Colonic mucosa (tissue), 4 donors: ENCODE measurements around the gene CRELD2. TPM values are rescaled to one million over a fixed set of nuclear protein-coding genes. Genes with fewer than 3 reads are reported as not detected.
A peak's percentile ranks its signal among the peaks of the same experiment; 100 is the strongest.

ENCODE experiments used
- DNase-seq: peaks from one replicate; pipeline ENCODE4 v3.0.0-alpha.2; 2020
- H3K27ac ChIP-seq: fragments of 200-600 bp; one replicate; pipeline ENCODE4 v1.8.0; 2021
- H3K27me3 ChIP-seq: fragments of 200-600 bp; one replicate; pipeline ENCODE4 v1.8.0; 2021
- H3K36me3 ChIP-seq: fragments of 200-600 bp; one replicate; pipeline ENCODE4 v1.8.0; 2021
- H3K4me1 ChIP-seq: fragments of 200-600 bp; one replicate; pipeline ENCODE4 v1.8.0; 2021; ENCODE audit warnings: mild to moderate bottlenecking
- H3K4me3 ChIP-seq: fragments of 200-600 bp; one replicate; pipeline ENCODE4 v1.8.0; 2021
- H3K9ac ChIP-seq, 2 donors: one replicate each; pipeline ENCODE4 v1.7.0; 2013; ENCODE audit warnings: control low read depth in 2 of 2, low read depth in 2 of 2, low read length in 2 of 2
- H3K9me3 ChIP-seq: fragments of 200-600 bp; one replicate; pipeline ENCODE4 v1.8.0; 2021
- CTCF ChIP-seq: fragments of 200-600 bp; IDR thresholded peaks from one replicate; pipeline ENCODE4 v1.8.0; 2022; ENCODE audit warnings: antibody characterized with exemption, mild to moderate bottlenecking
- intact Hi-C: fragments of 100-400 bp; cut with DNase I; formaldehyde crosslinking; loops from one replicate; pipeline ENCODE4 v1.14.1; 2022
- total RNA-seq, 2 donors: library from RNA; stranded (reverse); fragmentation: NEBNext Ultra II Directional in 1 of 2; extraction: Animal tissue kit (Norgen Biotek cat#: 25700) in 1 of 2; gene quantifications; one replicate each; pipeline ENCODE4 v1.2.1, GENCODE V29; 2021
- donor health status: healthy.
- donor health status: DM: no; HTN: no; CAD: no.
- donor health status: DM: no; HTN: no; CAD: no.

Gene CRELD2
- total RNA-seq, 2 donors from 2014 or later: 43.6 to 133 TPM

GRCh38 chr22:49936018-49936972 is 17.9 kb downstream of the CRELD2 start:
- Histone ChIP-seq H3K4me3 (peak overlapping the region; percentile 13), H3K27ac (peak overlapping the region; percentile 60), H3K4me1 (peaks cover 22% of the 10 kb centered on the region), H3K9me3 (no peaks in the 10 kb centered on the region), H3K9ac (peak overlapping the region; percentile 55 to 73), H3K27me3 (no peaks in the 10 kb centered on the region), H3K36me3 (no peaks in the 10 kb centered on the region)
- DNase-seq: peak; percentile 91
- intact Hi-C loops: no loop called here
- no peak for TF ChIP-seq CTCF

GRCh38 chr22:49936973-49937757 is 18.7 kb downstream of the CRELD2 start:
- Histone ChIP-seq H3K9me3 (no peaks in the 10 kb centered on the region), H3K4me3 (no peak overlapping the region), H3K9ac (peak overlapping the region; percentile 55 to 73), H3K4me1 (peaks cover 22% of the 10 kb centered on the region), H3K27me3 (no peaks in the 10 kb centered on the region), H3K27ac (peak overlapping the region; percentile 60), H3K36me3 (no peaks in the 10 kb centered on the region)
- intact Hi-C loops: no loop called here
- DNase-seq: no peak
- no peak for TF ChIP-seq CTCF

- H3K4me1 ChIP-seq: peaks cover 22% of the 10 kb centered on the region
- H3K27me3 ChIP-seq: no peaks in the 10 kb centered on the region
- H3K9me3 ChIP-seq: no peaks in the 10 kb centered on the region
- peak overlapping the region; percentile 60 for H3K27ac ChIP-seq
- peak overlapping the region; percentile 26 to 35 for H3K9ac ChIP-seq
- no peak for TF ChIP-seq CTCF
- intact Hi-C loops: no loop called here
- no peaks in the 10 kb centered on the region for H3K36me3 ChIP-seq
- no peak overlapping the region for H3K4me3 ChIP-seq
- DNase-seq: no peak
Measured at GRCh38 chr22:49937758-49938564, 19.5 kb downstream of the CRELD2 start.

GRCh38 chr22:49938565-49939136 is 20.2 kb downstream of the CRELD2 start:
- intact Hi-C loops: no loop called here
- Histone ChIP-seq H3K9me3 (no peaks in the 10 kb centered on the region), H3K36me3 (no peaks in the 10 kb centered on the region), H3K4me1 (peaks cover 22% of the 10 kb centered on the region), H3K9ac (no peak overlapping the region), H3K27me3 (no peaks in the 10 kb centered on the region), H3K4me3 (no peak overlapping the region), H3K27ac (no peak overlapping the region)
- TF ChIP-seq CTCF: no peak
- DNase-seq: no peak
